ENCODE measurements around the gene SHC2. TPM values are rescaled to one million over a fixed set of nuclear protein-coding genes. Genes with fewer than 3 reads are reported as not detected.

The SHC2 gene
- total and polyA plus RNA-seq, 2 donors (not counting 1 experiment from before 2014, with no cell fraction given) = 0.02 to 2.5 TPM

DNA sequence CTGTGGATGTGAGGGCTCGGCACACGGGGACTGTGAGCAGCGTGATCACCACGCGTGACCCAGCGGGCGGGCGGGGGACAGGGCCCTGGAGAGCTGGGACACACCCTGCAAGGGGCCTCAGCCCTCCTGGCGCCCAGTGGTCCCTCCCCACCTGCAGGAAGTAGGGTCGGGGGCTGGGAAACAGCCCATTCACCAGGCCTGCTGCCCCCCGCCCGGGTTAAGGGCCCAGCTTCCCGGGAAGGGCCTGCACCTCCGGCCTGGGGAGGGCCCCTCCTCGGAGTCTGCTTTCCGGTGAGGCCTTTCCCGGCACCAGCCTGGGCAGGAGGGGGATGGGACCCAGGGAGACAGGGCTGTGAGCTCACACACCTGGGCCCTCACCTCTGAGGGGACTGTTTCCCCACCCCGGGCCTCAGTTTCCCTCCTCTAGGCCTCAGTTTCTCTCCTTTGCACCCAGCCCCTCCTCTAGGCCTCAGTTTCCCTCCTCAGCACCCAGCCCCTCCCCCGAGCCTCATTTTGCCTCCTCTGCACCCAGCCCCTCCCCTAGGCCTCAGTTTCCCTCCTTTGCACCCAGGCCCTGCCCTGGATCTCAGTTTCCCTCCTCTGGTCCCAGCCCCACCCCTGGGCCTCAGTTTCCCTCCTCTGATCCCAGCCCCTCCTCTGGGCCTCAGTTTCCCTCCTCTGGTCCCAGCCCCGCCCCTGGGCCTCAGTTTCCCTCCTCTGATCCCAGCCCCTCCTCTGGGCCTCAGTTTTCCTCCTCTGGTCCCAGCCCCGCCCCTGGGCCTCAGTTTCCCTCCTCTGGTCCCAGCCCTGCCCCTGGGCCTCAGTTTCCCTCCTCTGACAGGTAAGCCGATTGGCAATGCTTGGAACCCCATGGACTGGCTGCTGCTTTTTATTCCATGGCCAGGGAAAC lies 33.6 kb upstream of the SHC2 start:
- H3K27me3 ChIP-seq (ENCODE audit: control insufficient read depth, insufficient read depth, low read length) = peaks cover 13% of the 10 kb centered on the region
- H3K36me3 ChIP-seq (ENCODE audit: control insufficient read depth, insufficient read depth, low read length) = no peaks in the 10 kb centered on the region
- H3K27ac ChIP-seq (ENCODE audit: insufficient read depth, low read length) = no peak overlapping the region
- no peak overlapping the region for H3K9ac ChIP-seq (ENCODE audit: insufficient read depth, low read length)
- H3K4me1 ChIP-seq (ENCODE audit: control insufficient read depth, extremely low read depth, insufficient read depth, low read length) = peaks cover 3% of the 10 kb centered on the region
- no peaks in the 10 kb centered on the region for H3K9me3 ChIP-seq (ENCODE audit: control insufficient read depth, insufficient read depth, low read depth, low read length)
- TF ChIP-seq, protein P1, sequence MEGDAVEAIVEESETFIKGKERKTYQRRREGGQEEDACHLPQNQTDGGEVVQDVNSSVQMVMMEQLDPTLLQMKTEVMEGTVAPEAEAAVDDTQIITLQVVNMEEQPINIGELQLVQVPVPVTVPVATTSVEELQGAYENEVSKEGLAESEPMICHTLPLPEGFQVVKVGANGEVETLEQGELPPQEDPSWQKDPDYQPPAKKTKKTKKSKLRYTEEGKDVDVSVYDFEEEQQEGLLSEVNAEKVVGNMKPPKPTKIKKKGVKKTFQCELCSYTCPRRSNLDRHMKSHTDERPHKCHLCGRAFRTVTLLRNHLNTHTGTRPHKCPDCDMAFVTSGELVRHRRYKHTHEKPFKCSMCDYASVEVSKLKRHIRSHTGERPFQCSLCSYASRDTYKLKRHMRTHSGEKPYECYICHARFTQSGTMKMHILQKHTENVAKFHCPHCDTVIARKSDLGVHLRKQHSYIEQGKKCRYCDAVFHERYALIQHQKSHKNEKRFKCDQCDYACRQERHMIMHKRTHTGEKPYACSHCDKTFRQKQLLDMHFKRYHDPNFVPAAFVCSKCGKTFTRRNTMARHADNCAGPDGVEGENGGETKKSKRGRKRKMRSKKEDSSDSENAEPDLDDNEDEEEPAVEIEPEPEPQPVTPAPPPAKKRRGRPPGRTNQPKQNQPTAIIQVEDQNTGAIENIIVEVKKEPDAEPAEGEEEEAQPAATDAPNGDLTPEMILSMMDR (conservative IDR thresholded peaks at IDR 0.05 in 1 of 2, IDR thresholded peaks at IDR 0.05 in 1 of 2; ENCODE audit: low read depth in 1 of 2, low read length in 2 of 2) = no peak
- TF ChIP-seq EZH2 (IDR thresholded peaks at IDR 0.05; ENCODE audit: low read length, missing control alignments) = no peak
- no peak overlapping the region for H2AFZ ChIP-seq (ENCODE audit: low read length)
- no peak overlapping the region for H3K4me2 ChIP-seq (ENCODE audit: extremely low read depth, insufficient read depth, low read length)
- no peak overlapping the region for H3K4me3 ChIP-seq (replicated peaks in 1 of 4; ENCODE audit: control extremely low read depth in 1 of 4, insufficient read depth in 1 of 4, low read depth in 3 of 4, low read length in 4 of 4)
- no peak for DNase-seq (ENCODE audit: low read depth in 2 of 2)
- H4K20me1 ChIP-seq (ENCODE audit: control insufficient read depth, extremely low read depth, insufficient read depth, low read length) = no peaks in the 10 kb centered on the region
- no peaks in the 10 kb centered on the region for H3K79me2 ChIP-seq (ENCODE audit: control insufficient read depth, insufficient read depth, low read length)

DNA sequence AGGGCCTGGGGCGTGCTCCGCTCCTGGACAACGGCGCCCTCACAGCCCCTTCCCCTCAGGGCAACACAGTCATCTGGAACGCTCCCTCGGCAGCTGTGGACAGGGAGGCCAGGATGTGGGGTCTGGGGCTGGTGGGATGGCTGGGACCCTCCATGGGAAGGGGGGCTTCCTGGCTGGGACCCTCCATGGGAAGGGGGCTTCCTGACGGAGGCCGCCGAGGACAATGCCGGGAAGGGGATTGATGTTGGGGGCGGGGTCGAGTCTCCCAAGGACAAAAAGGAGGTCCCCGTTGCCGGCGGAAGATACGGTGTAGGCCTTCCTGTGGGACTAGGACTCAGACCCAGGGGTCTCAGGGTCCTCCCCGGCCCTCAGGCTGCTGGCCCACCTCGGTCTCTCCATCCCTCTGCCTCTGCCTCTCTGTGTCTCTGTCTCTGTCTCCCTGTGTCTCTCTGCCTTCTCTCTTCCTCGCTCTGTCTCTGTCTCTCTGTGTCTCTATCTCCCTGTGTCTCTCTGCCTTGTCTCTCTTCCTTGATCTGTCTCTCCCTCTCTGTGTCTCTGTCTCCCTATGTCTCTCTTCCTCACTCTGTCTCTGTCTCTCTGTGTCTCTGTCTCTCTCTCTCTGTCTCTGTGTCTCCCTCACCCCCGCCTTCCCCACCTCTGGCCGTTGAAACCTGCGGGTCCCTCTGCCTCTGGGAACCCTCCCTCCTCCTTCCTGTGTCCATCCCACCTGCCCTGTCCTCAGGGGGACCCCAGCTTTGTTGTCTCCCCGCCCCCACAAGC lies 32.7 kb upstream of the SHC2 start:
- Histone ChIP-seq H4K20me1 (ENCODE audit: control insufficient read depth, extremely low read depth, insufficient read depth, low read length) (no peaks in the 10 kb centered on the region), H3K9ac (ENCODE audit: insufficient read depth, low read length) (no peak overlapping the region), H3K79me2 (ENCODE audit: control insufficient read depth, insufficient read depth, low read length) (no peaks in the 10 kb centered on the region), H3K36me3 (ENCODE audit: control insufficient read depth, insufficient read depth, low read length) (no peaks in the 10 kb centered on the region), H3K4me2 (ENCODE audit: extremely low read depth, insufficient read depth, low read length) (no peak overlapping the region), H3K27me3 (ENCODE audit: control insufficient read depth, insufficient read depth, low read length) (peaks cover 8% of the 10 kb centered on the region), H3K4me1 (ENCODE audit: control insufficient read depth, extremely low read depth, insufficient read depth, low read length) (peaks cover 3% of the 10 kb centered on the region), H3K4me3 (replicated peaks in 1 of 4; ENCODE audit: control extremely low read depth in 1 of 4, insufficient read depth in 1 of 4, low read depth in 3 of 4, low read length in 4 of 4) (no peak overlapping the region), H3K9me3 (ENCODE audit: control insufficient read depth, insufficient read depth, low read depth, low read length) (no peaks in the 10 kb centered on the region), H3K27ac (ENCODE audit: insufficient read depth, low read length) (no peak overlapping the region), H2AFZ (ENCODE audit: low read length) (no peak overlapping the region)
- TF ChIP-seq, protein P1 (conservative IDR thresholded peaks at IDR 0.05 in 1 of 2, IDR thresholded peaks at IDR 0.05 in 1 of 2; ENCODE audit: low read depth in 1 of 2, low read length in 2 of 2) = no peak
- no peak for TF ChIP-seq EZH2 (IDR thresholded peaks at IDR 0.05; ENCODE audit: low read length, missing control alignments)
- no peak for DNase-seq (ENCODE audit: low read depth in 2 of 2)

DNA sequence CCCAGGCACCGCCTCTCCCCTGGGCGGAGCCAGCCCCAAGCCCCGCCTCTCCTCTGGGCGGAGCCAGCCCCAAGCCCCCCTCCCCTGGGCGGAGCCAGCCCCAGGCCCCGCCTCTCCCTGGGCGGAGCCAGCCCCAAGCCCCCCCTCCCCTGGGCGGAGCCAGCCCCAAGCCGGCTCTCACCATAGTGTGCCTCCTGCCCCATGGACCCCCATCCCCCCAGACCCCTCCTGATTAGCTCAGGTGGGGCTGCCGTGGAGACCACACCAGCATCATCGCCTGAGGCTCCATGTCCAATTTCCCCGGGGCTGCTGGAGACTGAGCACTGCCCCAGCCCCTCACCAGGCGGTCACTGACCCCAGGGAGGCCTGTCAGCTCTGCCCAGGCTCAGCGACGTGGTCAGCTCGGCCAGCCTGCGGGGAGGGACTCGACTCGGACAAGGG lies 31.3 kb upstream of the SHC2 start:
- Histone ChIP-seq H3K27me3 (ENCODE audit: control insufficient read depth, insufficient read depth, low read length) (no peaks in the 10 kb centered on the region), H3K36me3 (ENCODE audit: control insufficient read depth, insufficient read depth, low read length) (no peaks in the 10 kb centered on the region), H3K9ac (ENCODE audit: insufficient read depth, low read length) (no peak overlapping the region), H3K9me3 (ENCODE audit: control insufficient read depth, insufficient read depth, low read depth, low read length) (no peaks in the 10 kb centered on the region), H2AFZ (ENCODE audit: low read length) (no peak overlapping the region), H3K27ac (ENCODE audit: insufficient read depth, low read length) (no peak overlapping the region), H4K20me1 (ENCODE audit: control insufficient read depth, extremely low read depth, insufficient read depth, low read length) (no peaks in the 10 kb centered on the region), H3K79me2 (ENCODE audit: control insufficient read depth, insufficient read depth, low read length) (no peaks in the 10 kb centered on the region), H3K4me1 (ENCODE audit: control insufficient read depth, extremely low read depth, insufficient read depth, low read length) (peaks cover 3% of the 10 kb centered on the region), H3K4me2 (ENCODE audit: extremely low read depth, insufficient read depth, low read length) (no peak overlapping the region), H3K4me3 (replicated peaks in 1 of 4; ENCODE audit: control extremely low read depth in 1 of 4, insufficient read depth in 1 of 4, low read depth in 3 of 4, low read length in 4 of 4) (no peak overlapping the region)
- no peak for DNase-seq (ENCODE audit: low read depth in 2 of 2)
- TF ChIP-seq, protein P1 (conservative IDR thresholded peaks at IDR 0.05 in 1 of 2, IDR thresholded peaks at IDR 0.05 in 1 of 2; ENCODE audit: low read depth in 1 of 2, low read length in 2 of 2) = no peak
- TF ChIP-seq EZH2 (IDR thresholded peaks at IDR 0.05; ENCODE audit: low read length, missing control alignments) = no peak
